GM20431 (cell line): Measurements from ENCODE around the gene JMJD4.

Experiments
- in situ Hi-C: fragments of 300-500 bp; cut with MseI, MboI; formaldehyde crosslinking; loops from one replicate; pipeline ENCODE4 v1.15.0; 2020; ENCODE audit warnings: low sequenced_read_pairs; ENCODE audit not compliant: unreplicated experiment

JMJD4 gene

DNA sequence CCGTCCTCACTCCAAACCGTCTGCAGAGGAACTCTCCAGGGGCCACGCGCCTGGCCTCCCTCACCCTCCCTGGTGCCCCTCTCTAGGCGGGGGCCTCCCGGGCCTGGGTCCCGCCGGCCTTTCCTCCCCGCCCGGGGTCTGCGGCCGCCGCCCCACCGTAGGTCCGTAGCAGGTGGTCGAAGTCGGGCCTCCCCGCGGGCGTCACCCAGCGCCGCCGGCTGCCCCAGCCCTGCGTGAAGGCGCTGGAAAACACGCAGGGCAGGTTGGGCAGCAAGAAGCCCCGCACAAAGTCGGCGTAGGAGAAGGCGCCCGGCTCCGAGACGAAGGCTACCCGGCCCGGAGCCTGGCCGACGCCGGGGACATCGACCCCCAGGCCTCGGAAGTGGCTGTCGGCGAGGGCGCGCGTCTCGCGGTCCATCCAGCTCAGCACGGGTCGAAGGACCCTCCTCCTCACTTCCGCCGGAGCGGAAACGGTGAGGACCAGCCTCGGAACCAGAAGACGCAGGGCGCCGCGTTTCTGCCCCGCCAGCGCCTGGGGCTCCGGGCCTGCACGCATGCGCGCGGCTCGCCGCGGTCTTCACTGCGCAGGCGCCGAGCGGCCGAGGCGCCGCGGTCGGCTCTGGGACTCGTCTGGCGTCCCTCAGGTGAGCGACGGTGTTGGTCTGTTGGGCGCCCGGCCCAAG lies at the start of gene JMJD4, which contains the start of gene SNAP47:
Gene JMJD4, minus strand, starts transcription at position 447 of the 683 bp plus-strand sequence. Its CDS starts 29 bp downstream, at position 418.
Gene SNAP47, plus strand, starts transcription at position 580 of the 683 bp plus-strand sequence. CDS start 12,302 bp downstream, outside the sequence.
- in situ Hi-C loops, result no loop called here

GRCh38 chr1:227782226-227782625 lies 47.1 kb upstream of the JMJD4 start:
- in situ Hi-C loops, result loop anchor here (25.0 kb wide), 1 partner anchor 305 kb away; the partner anchor contains the start of gene ARF1

GRCh38 chr1:227781314-227781930 lies 46.3 kb upstream of the JMJD4 start:
- in situ Hi-C loops, result loop anchor here (25.0 kb wide), 1 partner anchor 306 kb away; the partner anchor contains the start of gene ARF1

DNA sequence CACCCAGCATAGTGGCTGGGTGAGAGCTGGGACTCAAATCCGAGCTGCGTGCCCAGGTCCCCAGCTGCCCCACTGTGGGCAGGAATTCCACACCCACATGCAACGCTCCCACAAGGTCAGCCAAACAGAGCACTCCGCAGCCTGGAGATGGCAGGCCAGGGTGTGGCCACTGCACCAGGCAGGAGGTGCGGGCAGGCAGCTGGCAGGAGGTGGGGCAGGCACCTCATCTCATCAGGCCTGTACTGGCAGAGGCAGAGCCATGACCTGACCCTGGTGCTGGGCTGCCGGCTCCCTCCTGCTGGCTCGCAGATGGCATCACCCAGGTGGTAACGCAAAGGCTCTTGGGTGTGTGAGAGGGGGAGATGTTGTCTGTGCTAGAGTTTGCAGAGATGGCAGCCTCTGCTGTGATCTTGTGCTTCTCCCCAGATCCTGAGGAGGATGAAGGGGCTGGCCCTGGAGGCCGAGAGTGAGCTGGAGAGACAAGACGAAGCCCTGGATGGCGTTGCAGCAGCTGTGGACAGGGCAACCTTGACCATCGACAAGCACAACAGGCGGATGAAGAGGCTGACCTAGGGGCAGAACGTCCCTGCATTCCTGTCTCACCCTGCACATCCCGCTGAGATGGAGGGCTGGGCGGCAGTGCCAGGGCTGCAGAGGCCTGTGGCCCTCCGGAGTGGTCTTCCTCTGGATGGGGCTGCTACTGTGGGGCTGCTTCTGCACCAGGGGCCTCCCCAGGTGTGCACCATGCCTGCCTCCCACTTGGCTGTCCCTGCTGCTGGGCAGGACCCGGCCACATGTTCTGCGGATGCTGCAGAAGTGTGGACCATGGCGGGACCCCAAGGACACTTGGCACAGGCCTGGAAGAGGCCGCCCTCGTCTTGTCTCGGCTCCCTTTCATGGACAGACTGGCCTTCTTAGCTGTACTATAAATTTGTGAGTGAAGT lies 45.3 kb upstream of the JMJD4 start:
- in situ Hi-C loops, result loop anchor here (25.0 kb wide), 1 partner anchor 307 kb away; the partner anchor contains the start of gene ARF1

DNA sequence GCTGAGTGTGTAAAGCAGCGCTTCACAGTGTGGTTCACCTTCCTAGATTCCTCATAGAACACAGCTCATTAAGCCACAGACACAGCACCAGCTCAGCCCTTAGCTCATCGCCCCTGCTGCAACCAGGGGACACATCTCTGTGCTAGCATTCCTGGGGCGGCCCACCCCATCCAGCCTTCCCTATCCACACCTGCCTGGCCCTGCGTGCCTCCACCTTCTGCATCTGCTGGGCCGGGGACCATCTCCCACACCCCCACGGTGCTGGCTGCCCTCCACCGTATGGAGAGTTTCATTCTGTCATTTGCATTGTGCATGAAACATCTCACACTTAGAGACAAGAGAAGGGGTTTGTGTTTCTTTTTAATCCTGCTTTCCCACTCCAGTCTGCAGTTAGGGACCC lies 44.6 kb upstream of the JMJD4 start:
- in situ Hi-C loops, result loop anchor here (25.0 kb wide), 1 partner anchor 308 kb away; the partner anchor contains the start of gene ARF1

DNA sequence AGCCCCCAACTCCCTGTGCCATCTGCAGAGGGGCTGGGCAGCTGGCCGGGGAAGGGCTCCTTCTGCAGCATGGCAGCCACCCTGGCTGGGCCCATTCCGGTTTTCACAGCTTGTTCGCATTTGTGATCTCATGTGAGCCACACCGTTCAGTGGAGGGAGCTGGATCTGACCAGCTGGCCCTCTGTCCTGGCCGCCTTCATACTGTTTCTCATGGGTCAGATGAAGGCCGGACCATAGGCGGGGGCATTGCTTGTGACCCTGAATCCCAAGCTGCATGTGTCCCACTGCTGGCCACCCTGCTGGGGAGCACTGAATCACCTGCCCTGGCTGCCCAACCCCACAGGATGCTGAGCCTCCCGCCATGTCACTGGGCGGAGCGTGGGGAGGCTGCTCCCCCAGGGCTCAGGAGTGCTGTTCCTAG lies 43.9 kb upstream of the JMJD4 start:
- in situ Hi-C loops, result loop anchor here (25.0 kb wide), 1 partner anchor 308 kb away; the partner anchor contains the start of gene ARF1

GRCh38 chr1:227778401-227778947 lies 43.4 kb upstream of the JMJD4 start:
- in situ Hi-C loops, result loop anchor here (25.0 kb wide), 1 partner anchor 309 kb away; the partner anchor contains the start of gene ARF1

DNA sequence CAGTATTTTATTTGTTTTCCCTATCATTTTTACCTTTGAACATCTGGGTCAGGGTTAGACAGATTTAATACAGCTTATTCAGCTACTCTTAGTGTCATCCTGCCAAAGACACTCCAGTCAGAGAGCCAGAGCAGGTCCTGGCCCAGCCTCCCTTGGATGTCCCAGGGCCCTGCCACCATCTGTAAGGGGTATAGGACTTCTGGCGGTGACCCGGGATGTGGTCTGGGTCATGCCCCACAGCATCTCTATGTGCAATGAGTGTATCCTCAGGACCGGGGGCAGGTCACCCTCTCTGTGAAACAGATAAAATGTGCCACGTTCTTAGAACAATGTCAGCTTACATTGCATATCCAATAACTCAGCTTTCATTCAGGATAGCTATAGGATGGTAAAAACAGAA lies 42.5 kb upstream of the JMJD4 start:
- in situ Hi-C loops, result loop anchor here (25.0 kb wide), 1 partner anchor 310 kb away; the partner anchor contains the start of gene ARF1

DNA sequence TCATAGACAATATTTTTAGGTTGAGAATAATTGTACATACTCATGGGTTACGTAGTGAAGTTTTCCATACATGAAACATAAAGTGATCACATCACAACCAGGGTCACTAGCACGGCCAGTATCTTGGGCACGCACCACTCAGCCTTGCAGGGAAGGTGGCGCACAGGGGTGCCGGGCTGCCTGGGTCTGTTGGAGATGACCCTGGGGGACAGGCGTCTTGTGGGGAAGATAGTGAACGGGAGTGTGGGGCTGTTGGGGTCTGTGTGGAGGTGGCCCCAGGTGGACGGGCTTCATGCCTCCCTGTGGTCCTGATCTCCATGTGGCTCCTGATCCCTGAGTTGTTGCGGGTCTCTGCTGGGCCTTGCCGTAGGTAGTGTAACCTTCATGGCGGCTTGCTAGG lies 42.1 kb upstream of the JMJD4 start:
- in situ Hi-C loops, result loop anchor here (25.0 kb wide), 1 partner anchor 310 kb away; the partner anchor contains the start of gene ARF1

- in situ Hi-C loops, result loop anchor here (25.0 kb wide), 1 partner anchor 311 kb away; the partner anchor contains the start of gene ARF1
These were observed 41.2 kb upstream of the JMJD4 start for GRCh38 chr1:227776331-227776771.

DNA sequence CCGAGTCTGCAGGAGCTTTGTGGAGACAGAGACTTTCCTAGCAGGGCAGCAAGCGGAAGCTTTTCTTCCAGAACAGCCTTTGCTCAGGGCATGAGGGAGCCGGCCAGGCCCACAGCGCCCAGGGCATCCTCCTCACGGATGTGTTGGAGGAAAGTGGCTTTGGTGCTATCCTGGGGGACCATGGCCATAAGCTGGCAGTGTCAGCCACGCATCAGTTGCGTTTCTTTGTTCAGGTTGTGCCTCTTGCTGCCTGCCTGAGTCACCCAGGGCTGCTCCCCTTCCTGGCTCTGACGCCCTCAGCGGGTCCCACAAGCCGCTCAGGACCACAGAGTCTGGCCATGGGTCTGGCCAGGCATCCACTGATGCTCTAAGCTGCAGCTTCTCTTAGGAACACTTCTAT lies 40.7 kb upstream of the JMJD4 start:
- in situ Hi-C loops, result loop anchor here (25.0 kb wide), 1 partner anchor 311 kb away; the partner anchor contains the start of gene ARF1

- in situ Hi-C loops, result loop anchor here (25.0 kb wide), 1 partner anchor 312 kb away; the partner anchor contains the start of gene ARF1
These were observed 39.9 kb upstream of the JMJD4 start for GRCh38 chr1:227774821-227775661.

- in situ Hi-C loops, result no loop called here
These were observed 39.1 kb upstream of the JMJD4 start for GRCh38 chr1:227774051-227774731.

DNA sequence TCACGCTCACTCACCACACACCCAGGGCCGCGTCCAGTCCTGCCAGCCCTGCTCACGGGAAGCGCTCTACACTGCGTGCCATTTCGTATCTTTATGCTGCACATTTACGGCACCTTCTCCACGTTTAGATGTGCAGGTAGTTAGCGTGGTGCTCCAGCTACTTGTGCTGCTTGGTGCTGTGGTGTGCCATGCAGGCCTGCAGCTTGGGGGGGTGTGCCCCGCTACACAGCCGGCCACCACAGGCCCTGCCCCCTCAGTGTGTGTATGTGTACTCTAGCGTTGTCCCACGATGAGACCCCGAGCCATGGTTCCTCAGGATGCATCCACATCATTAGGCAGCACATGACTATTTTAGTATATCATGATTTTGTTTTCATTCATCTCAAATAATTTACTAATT lies 38.5 kb upstream of the JMJD4 start:
- in situ Hi-C loops, result no loop called here

DNA sequence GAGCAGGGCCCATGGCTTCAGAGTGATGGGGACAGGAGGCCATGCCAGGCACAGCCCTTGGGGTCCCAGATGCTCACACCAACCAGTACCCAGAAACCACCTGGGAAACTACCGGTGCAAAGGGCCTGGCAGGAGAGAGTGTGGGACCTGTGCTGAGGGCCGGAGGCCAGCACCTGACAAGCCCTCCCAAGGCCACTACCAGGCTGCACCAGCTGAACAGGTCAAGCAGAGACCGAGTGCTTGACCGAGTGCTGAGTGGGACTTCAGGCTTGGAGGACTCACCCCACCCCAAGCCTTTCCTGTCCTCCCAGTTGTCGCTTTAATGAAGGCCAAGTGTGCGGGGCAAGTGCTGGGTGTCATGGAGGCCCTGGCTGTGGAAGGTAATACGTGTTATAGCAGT lies 36.7 kb upstream of the JMJD4 start:
- in situ Hi-C loops, result no loop called here

GRCh38 chr1:227771326-227771725 lies 36.2 kb upstream of the JMJD4 start:
- in situ Hi-C loops, result no loop called here

DNA sequence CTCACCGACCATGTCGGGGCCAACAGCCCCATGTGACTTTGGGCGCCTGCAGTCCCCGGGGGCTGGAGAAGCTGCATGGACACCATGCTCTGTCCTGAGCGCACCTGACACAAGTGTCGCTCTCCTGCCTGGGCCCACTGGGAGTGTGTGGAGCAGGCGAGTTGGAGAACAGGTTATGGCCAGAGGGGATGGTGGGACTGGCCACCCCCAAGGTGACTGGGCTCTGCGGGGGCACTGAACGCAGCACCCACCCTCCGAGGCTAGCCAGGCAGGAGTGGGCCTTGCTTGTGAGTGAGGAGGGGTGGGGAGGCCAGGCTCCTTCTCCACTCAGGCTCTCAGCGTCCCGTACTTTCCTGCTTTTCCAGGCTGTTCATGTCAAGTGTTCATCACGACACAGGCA lies 35.7 kb upstream of the JMJD4 start:
- in situ Hi-C loops, result no loop called here

DNA sequence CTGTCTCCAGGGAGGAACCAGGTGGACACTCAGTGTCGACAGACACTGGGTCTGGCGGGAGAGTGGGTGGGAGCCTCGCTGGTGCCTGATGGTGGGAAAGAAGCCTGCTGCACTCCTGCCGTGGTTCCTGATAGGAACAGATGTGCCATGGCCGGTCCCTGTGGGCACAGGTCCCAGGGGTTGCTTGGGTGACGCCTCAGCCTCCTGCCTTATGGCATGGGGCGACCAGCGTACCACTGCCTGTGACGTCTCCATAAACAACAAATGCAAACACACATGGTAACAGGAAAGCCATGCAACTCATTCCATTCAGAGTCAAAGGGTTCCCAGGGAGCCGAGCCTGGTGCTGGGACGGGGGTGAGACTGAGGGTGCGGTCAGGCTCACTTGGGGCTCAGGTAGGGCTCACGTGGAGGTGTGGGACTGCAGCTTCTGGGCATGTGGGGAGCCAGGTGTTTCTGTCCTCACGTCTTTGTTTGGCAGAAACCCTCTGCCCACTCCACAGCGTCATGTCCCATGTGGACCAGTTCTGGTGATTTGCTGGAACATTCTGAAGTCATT lies 34.9 kb upstream of the JMJD4 start:
- in situ Hi-C loops, result no loop called here
